GM19025 (cell line): ENCODE results near the gene SOX8.
"Not testable (repeated sequence)": the region's sequence is repeated elsewhere in the genome, so short reads cannot be mapped to it uniquely, and the experiment has no call there.

ENCODE experiments used
- ATAC-seq: cut with Tn5 transposase; IDR thresholded peaks from one replicate; pipeline ENCODE4 v1.9.1; 2021; ENCODE audit warnings: mild to moderate bottlenecking, low read depth, moderate library complexity; ENCODE audit not compliant: unreplicated experiment

SOX8 gene

DNA sequence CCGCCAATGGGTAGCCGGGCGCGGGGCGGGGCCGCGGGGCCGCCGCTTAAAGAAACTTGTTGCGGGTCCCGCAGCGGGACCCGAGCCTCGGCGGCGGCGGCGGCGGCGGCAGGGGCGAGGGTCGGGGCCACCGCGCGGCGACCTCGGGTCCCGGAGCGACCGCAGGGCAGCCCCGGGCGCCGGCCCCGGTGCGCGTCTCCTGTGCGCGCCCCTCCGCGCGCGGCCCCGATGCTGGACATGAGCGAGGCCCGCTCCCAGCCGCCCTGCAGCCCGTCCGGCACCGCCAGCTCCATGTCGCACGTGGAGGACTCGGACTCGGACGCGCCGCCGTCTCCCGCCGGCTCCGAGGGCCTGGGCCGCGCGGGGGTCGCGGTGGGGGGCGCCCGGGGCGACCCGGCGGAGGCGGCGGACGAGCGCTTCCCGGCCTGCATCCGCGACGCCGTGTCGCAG lies at the start of gene SOX8:
Gene SOX8 (plus strand): TSS at position 76 of the 450 bp plus-strand sequence. CDS start 153 bp downstream, at position 229.
- no peak for ATAC-seq

DNA sequence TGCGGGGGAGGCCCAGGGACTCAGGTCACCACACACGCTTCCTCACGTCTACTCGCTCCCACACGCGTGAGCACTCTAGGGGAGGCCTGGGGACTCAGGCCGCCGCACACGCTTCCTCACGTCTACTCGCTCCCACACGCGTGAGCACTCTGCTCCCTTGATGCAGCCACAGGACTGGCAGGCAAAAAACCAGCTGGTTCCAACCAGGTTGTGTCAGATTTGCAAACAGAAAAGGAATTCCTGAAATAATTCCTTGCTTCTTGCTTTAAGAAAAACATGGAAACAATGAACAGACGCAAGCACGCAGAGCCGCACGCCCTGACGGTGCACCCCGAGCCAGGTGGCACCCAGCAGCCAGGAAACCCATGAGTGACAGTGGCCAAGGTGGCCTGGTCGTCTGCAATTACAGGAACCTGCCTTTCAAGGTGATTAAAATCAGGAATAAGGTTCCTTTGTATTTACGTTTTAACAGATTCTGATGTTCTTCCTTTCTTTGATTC lies 48.7 kb upstream of the SOX8 start:
- no peak for ATAC-seq

DNA sequence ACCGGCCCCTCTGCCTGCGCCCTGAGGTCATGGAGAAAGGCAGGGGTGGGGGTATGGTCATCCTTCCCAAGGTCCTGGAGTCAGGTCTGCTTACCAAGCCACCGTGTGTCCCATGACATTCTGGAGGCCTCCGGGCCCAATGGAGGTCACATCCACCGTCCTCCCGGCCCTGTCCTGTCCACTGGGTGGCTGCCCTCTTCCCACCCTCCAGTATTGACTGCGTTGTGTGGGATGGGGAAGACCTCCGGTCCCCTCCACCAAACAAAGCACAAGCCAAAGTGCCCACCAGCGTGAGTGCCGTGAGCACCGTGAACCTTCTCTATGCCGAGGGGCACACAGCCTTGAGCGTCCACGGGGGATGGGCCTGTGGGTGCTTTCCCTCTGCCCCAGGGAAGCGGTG lies 48.0 kb upstream of the SOX8 start:
- ATAC-seq, result no peak

DNA sequence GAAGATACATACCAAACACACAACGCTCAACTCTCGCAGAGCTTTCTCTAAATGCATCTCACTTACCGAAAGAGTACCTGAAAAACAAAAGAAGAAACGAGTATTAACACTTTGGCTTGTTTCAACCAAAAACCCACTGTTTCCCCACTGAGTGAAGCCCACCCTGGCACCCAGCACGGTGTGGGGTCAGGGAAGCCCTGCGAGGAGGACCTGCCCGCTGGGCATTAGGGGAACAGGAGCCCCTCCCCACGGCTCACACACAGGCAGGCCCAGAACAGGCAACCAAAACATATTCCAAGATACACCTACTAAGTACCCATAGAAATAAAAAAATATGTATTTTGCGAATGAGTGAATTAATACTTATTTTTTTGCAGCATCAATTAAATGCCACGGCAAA lies 47.4 kb upstream of the SOX8 start:
- no peak for ATAC-seq

DNA sequence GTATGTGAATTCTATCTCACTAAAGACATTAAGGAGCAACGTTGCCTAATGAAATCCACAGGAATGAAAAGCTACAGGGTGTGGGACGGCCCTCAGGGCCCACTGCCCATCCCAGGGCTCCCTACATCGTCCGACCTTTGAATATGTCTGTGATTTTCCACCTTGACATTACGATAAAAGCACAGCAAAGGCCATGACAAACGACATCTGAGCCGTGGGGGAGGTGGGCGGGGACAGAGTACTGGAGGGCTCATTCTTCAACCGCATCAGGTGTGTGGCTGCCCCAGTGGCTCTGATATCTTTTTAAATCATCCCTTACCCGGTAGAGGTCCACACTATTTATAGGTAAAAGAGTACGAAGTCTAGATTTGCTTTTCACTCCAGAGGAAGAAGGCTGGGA lies 45.9 kb upstream of the SOX8 start:
- ATAC-seq, result no peak

DNA sequence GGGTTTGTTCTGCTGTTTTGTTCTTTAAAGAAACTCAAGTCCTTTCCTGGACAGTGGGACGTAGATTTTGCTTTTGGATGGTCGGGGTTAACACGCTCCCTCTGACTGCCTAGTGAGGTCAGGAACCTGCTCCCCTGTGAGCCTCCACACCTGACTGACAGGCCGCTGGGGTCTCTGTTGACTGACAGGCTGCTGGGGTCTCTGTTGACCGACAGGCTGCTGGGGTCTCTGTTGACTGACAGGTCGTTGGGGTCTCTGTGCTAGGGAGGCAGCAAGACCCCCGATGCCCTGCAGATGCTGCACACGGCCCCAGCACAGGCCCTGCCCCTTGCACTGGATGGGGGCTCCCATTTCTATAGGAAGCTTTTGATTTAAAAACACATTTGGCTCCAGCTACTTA lies 44.3 kb upstream of the SOX8 start:
- ATAC-seq, result no peak

DNA sequence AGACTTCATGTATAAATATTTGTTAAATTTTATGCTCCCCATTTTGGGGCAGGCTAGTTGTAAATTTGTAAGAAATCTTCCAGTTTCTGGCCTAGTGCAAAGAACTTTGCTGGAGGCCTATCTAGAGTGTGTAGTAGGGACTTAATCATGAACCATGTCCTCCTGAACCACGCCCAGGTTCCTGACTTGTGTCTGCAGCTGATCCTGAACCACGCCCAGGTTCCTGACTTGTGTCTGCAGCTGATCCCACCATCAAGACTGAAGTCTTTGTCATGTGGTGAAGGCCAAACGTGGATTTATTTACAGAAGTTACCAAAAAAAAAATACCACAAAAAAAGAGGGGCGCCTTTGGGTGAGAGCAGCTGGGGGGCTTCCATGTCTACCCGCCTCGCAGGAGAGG lies 43.8 kb upstream of the SOX8 start:
- no peak for ATAC-seq

DNA sequence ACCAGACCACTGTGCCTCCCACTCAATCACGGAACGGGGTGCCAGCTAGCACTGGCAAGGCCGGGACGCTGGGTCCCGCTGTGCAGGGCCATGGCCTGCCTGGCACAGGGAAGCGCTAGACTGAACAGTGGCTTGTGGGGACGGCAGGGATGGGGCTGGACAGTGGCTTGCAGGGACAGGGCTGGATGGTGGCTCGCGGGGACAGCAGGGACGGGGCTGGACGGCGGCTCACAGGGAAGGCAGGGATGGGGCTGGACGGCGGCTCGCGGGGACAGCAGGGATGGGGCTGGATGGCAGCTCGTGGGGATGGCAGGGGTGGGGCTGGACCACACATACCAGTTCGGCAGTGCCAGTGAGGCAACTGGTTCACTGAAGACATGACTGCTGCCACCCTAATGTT lies 43.4 kb upstream of the SOX8 start:
- ATAC-seq, result no peak

DNA sequence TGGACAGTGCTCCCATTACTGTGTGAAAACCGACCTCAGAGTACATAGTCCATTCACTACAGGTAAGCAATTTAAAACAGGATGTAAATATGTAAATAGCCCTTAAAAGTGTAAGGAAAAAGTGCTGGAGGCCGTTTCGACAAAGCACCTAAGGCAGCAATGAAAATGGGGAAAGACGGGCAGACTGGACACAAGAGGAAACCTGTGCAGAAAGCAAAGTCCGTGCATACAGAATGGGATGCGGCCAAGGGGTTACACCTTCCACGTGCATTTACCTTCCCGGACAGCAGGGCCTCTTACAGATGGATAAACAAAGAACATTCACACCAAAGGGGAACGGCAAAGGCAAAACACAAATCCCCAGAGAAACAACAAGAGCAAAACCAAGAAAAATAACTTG lies 42.8 kb upstream of the SOX8 start:
- ATAC-seq, result no peak

DNA sequence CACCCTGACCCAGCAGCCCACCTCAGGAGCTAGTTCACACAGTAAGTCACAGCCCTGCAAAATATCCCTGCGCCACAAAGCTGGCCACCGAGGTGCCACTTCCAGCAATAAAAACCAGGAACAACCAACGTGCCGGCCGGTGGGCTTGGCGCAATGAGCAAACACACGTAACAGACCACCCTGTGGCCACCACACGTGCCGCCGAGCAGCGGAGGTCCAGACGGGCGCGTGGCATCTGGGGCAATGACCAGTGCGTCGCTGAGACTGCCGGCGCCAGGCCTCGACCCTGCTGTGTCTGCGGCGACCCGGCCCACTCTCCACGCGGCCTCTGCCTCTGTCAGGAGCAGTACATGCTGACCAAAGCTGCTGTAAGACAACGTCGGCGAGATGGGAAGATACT lies 42.3 kb upstream of the SOX8 start:
- no peak for ATAC-seq

DNA sequence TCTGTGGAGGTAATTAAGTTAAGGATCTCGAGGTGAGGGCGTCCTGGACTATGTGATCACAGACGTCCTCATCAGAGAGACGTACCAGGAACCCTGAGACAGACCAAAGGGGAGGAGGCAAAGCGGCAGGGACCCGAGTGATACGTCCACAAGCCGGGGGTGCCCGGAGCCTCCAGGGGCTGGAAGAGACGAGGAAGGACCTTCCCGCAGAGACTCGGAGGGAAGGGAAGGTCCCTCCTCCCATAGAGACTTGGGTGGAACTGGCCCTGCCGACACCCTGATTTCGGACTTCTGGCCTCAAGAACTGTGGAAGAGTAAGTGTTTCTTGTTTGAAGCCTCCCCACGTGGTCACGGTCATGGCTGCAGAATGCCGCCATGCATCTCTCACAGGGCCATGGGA lies 41.6 kb upstream of the SOX8 start:
- ATAC-seq, result no peak

DNA sequence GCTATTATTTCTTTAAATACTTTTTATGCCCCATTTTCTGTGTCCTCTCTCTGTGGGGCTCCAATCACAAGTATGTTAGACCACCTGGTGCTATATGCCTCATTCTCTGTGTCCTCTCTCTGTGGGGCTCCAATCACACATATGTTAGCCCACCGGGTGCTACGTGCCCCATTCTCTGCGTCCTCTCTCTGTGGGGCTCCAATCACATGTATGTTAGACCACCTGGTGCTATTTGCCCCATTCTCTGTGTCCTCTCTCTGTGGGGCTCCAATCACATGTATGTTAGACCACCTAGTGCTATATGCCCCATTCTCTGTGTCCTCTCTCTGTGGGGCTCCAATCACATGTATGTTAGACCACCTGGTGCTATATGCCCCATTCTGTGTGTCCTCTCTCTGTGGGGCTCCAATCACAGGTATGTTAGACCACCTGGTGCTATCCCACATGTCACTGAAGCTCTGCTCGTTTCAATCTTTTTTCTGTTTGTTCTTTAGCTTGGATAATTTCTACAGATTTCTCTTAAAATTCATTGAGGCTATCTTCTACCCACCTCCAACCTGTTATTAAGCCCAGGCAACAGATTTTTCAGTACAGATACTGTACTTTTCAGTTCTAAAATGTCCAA lies 39.0 kb upstream of the SOX8 start:
- no peak for ATAC-seq

DNA sequence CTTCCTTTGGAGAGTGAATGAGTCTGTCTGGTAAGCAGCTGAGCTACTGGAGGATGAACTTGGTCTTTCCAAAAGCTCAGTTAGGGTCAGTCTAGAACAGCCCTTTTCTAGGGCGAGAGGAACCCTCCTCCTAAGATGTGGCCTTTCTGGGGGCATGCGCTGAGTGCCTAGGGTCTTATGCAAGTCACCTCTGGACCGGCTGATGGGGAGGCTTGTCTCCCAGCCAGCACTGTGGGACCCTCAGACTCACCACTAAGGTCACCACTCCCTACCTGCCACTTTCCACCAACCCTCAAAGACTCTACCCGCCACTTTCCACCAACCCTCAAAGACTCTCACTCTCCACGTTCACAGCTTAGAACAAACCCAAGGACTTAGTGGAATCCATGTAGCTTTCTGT lies 37.6 kb upstream of the SOX8 start:
- no peak for ATAC-seq

DNA sequence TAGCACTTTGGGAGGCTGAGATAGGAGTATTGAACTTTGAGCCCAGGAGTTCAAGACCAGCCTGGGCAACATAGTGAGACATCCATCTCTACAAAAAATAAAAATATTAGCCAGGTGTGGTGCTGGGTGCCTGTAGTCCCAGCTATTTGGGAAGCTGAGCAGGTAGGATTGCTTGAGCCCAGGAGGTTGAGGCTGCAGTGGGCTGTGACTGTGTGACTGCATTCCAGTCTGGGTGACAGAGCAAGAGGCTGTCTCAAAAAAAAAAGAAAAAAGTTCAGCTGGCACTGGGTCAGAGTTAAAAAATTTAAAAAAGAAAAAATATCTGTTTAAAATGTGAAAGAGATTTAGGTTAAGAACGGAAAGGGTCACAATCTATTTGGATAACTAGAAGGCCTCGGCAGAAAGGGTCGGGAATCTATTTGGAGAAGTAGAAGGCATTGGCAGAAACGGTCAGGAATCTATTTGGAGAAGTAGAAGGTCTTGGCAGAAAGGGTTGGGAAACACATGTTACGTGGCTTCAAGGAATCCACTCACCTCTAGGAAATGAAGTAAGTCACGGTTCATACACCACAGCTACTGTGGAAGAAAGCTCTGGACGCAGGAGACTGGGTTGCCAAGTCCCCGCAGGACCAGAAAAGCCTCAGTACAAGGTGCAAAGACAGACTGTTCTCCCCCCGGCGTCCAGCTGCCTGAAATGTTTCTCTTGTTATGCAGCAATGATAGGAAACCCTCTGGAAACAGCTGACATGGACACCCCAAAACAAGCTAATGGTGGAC lies 36.1 kb upstream of the SOX8 start:
- ATAC-seq, result no peak

DNA sequence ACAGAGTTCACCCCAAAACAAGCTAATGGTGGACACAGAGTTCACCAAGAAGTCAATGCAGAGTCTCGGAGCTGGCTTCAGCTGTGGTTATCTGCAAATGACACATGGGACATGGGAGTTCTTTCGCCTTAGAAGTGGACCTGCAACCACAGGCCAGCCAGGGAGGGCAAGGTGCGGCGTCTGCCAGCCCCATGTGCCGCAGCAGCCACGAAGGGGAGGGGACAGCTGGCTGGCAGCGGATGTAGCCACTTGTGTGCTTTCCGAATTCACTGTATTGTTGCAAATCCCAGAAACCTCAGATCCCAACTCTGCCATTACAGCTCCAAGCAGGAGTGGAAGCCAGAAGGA lies 35.5 kb upstream of the SOX8 start:
- ATAC-seq, result no peak

DNA sequence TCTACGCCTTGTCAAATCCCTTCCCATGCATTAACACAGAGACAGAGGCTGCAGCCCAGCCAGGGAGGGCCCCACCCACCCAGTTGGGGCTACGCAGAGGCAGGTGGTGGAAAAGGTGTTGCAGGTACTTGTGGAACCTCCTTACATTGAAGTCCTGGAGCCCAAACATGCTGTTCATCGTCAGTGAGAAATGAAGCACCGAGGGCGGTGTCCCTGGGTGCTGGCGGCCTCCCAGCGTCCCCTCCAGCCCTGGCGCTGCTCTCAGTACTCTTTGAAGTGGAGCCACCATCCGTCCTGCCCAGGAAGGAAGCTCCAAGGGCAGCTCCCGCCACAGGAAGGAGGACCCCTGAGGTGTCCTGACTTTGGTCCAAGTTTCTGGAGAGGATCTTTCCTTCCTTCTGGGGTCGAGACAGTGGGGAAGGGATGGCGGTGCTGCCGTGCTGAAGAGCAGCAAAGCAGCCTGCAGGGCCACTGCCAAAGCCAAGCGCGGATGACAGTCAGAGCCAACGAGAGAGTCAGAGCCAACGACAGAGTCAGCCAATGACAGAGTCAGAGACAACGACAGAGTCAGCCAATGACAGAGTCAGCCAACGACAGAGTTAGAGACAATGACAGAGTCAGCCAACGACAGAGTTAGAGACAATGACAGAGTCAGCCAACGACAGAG lies 34.2 kb upstream of the SOX8 start:
- no peak for ATAC-seq

DNA sequence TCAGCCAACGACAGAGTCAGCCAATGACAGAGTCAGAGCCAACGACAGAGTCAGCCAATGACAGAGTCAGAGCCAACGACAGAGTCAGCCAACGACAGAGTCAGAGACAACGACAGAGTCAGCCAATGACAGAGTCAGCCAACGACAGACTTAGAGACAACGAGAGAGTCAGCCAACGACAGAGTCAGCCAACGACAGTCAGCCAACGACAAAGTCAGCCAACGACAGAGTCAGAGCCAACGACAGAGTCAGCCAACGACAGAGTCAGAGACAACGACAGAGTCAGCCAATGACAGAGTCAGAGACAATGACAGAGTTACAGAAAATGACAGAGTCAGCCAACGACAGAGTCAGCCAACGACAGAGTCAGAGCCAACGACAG lies 33.7 kb upstream of the SOX8 start:
- not testable (repeated sequence) for ATAC-seq

DNA sequence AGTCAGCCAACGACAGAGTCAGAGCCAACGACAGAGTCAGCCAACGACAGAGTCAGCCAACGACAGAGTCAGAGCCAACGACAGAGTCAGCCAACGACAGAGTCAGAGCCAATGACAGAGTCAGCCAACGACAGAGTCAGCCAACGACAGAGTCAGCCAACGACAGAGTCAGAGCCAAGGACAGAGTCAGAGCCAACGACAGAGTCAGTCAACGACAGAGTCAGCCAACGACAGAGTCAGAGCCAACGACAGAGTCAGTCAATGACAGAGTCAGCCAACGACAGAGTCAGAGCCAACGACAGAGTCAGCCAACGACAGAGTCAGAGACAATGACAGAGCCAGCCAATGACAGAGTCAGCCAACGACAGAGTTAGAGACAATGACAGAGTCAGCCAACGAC lies 32.8 kb upstream of the SOX8 start:
- not testable (repeated sequence) for ATAC-seq

DNA sequence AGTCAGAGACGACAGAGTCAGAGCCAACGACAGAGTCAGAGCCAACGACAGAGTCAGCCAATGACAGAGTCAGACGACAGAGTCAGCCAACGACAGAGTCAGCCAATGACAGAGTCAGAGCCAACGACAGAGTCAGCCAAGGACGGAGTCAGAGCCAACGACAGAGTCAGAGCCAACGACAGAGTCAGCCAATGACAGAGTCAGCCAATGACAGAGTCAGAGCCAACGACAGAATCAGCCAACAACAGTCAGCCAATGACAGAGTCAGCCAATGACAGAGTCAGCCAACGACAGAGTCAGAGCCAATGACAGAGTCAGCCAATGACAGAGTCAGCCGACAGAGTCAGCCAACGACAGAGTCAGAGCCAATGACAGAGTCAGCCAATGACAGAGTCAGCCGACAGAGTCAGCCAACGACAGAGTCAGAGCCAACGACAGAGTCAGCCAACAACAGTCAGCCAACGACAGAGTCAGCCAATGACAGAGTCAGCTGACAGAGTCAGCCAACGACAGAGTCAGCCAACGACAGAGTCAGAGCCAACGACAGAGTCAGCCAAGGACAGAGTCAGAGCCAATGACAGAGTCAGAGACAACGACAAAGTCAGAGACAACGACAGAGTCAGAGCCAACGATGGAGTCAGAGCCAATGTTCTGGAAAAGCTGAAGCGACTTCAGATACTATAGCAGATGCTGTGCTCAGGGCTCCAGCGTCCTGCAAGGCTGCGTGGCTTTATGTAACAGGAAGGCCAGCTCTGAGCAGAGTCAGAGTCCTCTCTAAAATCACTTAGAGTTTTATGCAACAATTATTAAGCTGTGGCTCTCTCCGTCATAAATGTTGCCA lies 30.6 kb upstream of the SOX8 start:
- not testable (repeated sequence) for ATAC-seq

DNA sequence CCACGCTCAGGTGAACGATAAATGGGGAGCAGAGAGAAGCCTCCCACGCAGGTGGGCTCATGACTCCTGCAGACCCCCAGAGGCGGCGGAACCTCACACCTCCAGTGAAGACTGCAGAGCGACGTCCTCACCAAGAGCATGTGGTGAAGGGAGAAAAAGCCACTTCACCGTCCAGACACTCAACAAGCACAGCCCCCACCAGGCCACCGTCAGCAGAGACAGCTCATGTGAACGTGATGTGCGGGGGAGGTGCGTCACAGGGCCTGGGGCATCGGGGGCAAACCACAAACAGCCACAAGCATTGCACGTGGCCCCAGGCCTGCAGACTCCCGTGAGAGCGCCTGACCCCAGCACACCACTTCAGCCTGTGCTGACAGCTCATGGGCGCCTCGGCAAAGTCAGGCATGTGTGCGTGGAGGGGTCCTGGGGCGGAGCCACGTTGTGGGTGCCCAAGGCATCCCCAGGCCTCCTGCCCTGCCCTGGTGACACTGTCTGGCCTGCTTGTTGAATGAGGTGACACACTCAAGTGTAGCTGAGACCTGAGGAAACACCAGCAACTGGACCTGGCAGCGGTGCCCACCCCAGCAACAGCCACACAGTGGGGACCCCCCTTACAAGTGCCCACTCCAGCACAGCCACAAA lies 29.8 kb upstream of the SOX8 start:
- no peak for ATAC-seq
